ENCODE data around the gene ALKBH5. TPM values are rescaled to one million over a fixed set of nuclear protein-coding genes. Genes with fewer than 3 reads are reported as not detected.

The ALKBH5 gene
- total RNA-seq, 1 experiment from 2014 or later: 94.5 TPM

DNA sequence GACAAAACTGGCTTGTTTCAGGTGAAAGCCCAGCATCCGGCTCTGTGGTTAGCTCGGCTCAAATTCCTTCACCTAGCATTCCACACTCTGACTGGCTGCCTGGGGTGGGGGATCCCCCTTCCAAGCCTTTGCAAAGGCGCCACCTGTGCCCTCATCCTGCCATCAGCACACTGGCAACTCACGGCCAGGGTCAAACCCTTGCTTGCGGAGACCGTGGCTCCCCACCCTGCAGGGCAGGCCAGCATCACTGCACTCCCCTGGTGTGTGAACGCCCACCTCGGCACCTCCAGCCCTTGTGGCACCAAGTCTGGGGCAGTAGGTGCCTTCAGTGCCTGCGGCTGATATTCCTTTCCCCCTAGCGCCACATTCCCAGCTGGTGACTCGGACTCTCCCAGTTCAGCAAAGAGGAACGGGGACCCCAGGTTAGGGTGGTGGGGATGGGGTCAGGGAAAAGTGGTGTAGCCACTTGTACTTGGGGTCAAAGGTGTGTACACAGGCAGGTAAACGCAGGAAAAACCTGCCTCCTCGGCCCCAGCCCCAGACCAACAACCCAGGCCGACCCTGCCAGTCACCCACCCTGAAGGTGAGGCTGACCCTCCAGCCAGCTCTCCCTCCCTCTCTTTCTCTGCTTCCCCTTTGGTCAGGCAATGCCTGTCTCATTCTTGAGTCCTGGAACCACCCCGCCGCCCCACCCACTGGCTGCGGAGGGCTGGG lies 73.8 kb downstream of the ALKBH5 start:
- ChIA-PET CTCF (no interaction called here), POLR2A (interaction anchor here (0.8 kb wide), 1 partner anchor 10 kb away, joined by 3 read pairs; no protein-coding TSS in a partner anchor)
- intact Hi-C loops (cut with micrococcal nuclease; ENCODE audit: unreplicated experiment): no loop called here
- peak; percentile 14; the same call in 1 of the 2 replicates for ATAC-seq
- no peaks in the 10 kb centered on the region for H3K27me3 ChIP-seq (ENCODE audit: control insufficient read depth, insufficient read depth, low read length)
- BruUV-seq (replicated peaks): no TSS peak
- peak overlapping the region; percentile 86 for H3K27ac ChIP-seq (ENCODE audit: low read length)
- H3K4me1 ChIP-seq (ENCODE audit: control insufficient read depth, insufficient read depth, low read length): peaks cover 13% of the 10 kb centered on the region
- H3K4me3 ChIP-seq (ENCODE audit: low read depth in 2 of 2, low read length in 2 of 2): peak overlapping the region; percentile 79 to 88
- H3K36me3 ChIP-seq (ENCODE audit: control insufficient read depth, insufficient read depth, low read length): peaks cover 3% of the 10 kb centered on the region; the same call in 1 of the 2 replicates
- no peak for TF ChIP-seq POLR2AphosphoS5 (IDR thresholded peaks at IDR 0.05; ENCODE audit: low read depth, low read length)
- TF ChIP-seq, protein P1, sequence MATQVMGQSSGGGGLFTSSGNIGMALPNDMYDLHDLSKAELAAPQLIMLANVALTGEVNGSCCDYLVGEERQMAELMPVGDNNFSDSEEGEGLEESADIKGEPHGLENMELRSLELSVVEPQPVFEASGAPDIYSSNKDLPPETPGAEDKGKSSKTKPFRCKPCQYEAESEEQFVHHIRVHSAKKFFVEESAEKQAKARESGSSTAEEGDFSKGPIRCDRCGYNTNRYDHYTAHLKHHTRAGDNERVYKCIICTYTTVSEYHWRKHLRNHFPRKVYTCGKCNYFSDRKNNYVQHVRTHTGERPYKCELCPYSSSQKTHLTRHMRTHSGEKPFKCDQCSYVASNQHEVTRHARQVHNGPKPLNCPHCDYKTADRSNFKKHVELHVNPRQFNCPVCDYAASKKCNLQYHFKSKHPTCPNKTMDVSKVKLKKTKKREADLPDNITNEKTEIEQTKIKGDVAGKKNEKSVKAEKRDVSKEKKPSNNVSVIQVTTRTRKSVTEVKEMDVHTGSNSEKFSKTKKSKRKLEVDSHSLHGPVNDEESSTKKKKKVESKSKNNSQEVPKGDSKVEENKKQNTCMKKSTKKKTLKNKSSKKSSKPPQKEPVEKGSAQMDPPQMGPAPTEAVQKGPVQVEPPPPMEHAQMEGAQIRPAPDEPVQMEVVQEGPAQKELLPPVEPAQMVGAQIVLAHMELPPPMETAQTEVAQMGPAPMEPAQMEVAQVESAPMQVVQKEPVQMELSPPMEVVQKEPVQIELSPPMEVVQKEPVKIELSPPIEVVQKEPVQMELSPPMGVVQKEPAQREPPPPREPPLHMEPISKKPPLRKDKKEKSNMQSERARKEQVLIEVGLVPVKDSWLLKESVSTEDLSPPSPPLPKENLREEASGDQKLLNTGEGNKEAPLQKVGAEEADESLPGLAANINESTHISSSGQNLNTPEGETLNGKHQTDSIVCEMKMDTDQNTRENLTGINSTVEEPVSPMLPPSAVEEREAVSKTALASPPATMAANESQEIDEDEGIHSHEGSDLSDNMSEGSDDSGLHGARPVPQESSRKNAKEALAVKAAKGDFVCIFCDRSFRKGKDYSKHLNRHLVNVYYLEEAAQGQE (IDR thresholded peaks at IDR 0.05; ENCODE audit: insufficient read depth in 1 of 2, low read depth in 2 of 2, low read length in 1 of 2): no peak
- TF ChIP-seq SIN3A (IDR thresholded peaks at IDR 0.05; ENCODE audit: borderline replicate concordance, insufficient read depth, low read depth, low read length): no peak
- TF ChIP-seq, protein P2, sequence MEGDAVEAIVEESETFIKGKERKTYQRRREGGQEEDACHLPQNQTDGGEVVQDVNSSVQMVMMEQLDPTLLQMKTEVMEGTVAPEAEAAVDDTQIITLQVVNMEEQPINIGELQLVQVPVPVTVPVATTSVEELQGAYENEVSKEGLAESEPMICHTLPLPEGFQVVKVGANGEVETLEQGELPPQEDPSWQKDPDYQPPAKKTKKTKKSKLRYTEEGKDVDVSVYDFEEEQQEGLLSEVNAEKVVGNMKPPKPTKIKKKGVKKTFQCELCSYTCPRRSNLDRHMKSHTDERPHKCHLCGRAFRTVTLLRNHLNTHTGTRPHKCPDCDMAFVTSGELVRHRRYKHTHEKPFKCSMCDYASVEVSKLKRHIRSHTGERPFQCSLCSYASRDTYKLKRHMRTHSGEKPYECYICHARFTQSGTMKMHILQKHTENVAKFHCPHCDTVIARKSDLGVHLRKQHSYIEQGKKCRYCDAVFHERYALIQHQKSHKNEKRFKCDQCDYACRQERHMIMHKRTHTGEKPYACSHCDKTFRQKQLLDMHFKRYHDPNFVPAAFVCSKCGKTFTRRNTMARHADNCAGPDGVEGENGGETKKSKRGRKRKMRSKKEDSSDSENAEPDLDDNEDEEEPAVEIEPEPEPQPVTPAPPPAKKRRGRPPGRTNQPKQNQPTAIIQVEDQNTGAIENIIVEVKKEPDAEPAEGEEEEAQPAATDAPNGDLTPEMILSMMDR (IDR thresholded peaks at IDR 0.05): no peak
- no peak for TF ChIP-seq TCF7L2 (IDR thresholded peaks at IDR 0.05; ENCODE audit: low read depth, low read length)
- no peaks in the 10 kb centered on the region for H3K9me3 ChIP-seq (ENCODE audit: control insufficient read depth, insufficient read depth, low read depth, low read length)
- in situ Hi-C loops (cut with HindIII; ENCODE audit: low pct_unique_long_range_greater_than_20kb, low sequenced_read_pairs): no loop called here
- no peak for DNase-seq (ENCODE audit: low read depth, low spot score)

DNA sequence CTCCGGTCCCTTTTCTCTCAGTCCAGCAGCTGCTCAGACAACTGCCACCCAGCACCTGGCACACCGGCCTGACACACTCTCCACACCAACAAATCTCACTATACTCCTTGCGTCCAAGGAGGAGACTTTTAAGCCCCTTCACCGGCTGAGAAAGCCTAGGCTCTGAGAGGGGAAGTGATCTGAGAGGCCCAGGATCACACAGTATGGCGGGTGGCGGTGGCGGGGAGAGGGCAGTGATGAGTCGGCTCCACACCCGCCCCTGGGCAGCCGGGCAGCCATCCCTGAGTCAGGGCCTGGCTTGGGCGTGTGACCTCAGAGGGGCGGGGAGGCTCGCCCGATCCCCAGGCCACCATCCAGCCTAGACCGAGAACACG lies 74.3 kb downstream of the ALKBH5 start:
- Histone ChIP-seq H3K4me1 (ENCODE audit: control insufficient read depth, insufficient read depth, low read length) (peaks cover 13% of the 10 kb centered on the region), H3K9me3 (ENCODE audit: control insufficient read depth, insufficient read depth, low read depth, low read length) (no peaks in the 10 kb centered on the region), H3K27me3 (ENCODE audit: control insufficient read depth, insufficient read depth, low read length) (no peaks in the 10 kb centered on the region), H3K4me3 (ENCODE audit: low read depth in 2 of 2, low read length in 2 of 2) (peak overlapping the region; percentile 79 to 88), H3K36me3 (ENCODE audit: control insufficient read depth, insufficient read depth, low read length) (peaks cover 3% of the 10 kb centered on the region; the same call in 1 of the 2 replicates), H3K27ac (ENCODE audit: low read length) (peak overlapping the region; percentile 86)
- DNase-seq (ENCODE audit: low read depth, low spot score) (no peak), ATAC-seq (peak; percentile 76)
- POLR2A ChIA-PET: no interaction called here
- no peak for TF ChIP-seq TCF7L2 (IDR thresholded peaks at IDR 0.05; ENCODE audit: low read depth, low read length)
- no peak for TF ChIP-seq SIN3A (IDR thresholded peaks at IDR 0.05; ENCODE audit: borderline replicate concordance, insufficient read depth, low read depth, low read length)
- TF ChIP-seq, protein P1 (IDR thresholded peaks at IDR 0.05; ENCODE audit: insufficient read depth in 1 of 2, low read depth in 2 of 2, low read length in 1 of 2): no peak
- TF ChIP-seq, protein P2 (IDR thresholded peaks at IDR 0.05): no peak
- no peak for TF ChIP-seq POLR2AphosphoS5 (IDR thresholded peaks at IDR 0.05; ENCODE audit: low read depth, low read length)
- intact Hi-C loops (cut with micrococcal nuclease; ENCODE audit: unreplicated experiment) (no loop called here), in situ Hi-C loops (cut with HindIII; ENCODE audit: low pct_unique_long_range_greater_than_20kb, low sequenced_read_pairs) (no loop called here)
- CTCF ChIA-PET: no interaction called here
- no TSS peak for BruUV-seq (replicated peaks)
